Lower lobe of right lung (tissue), 2 donors: ENCODE measurements around the gene MLX. TPM values are rescaled to one million over a fixed set of nuclear protein-coding genes. Genes with fewer than 3 reads are reported as not detected.
"Not testable (repeated sequence)": the region's sequence is repeated elsewhere in the genome, so short reads cannot be mapped to it uniquely, and the experiment has no call there.

Experiments used
- ATAC-seq, 2 donors: fragments of 200-7000 bp; cut with Tn5 transposase; one replicate each; pipeline ENCODE4 v1.9.1; 2020 to 2022; ENCODE audit warnings: mild to moderate bottlenecking in 2 of 2, moderate library complexity in 2 of 2
- DNase-seq: peaks from one replicate; pipeline ENCODE4 v3.0.0-alpha.2; 2020
- H3K27ac ChIP-seq: fragments of 200-600 bp; one replicate; pipeline ENCODE4 v1.8.0; 2022
- H3K27me3 ChIP-seq: fragments of 200-600 bp; one replicate; pipeline ENCODE4 v1.8.0; 2022; ENCODE audit warnings: low read depth
- H3K36me3 ChIP-seq: fragments of 200-600 bp; one replicate; pipeline ENCODE4 v1.8.0; 2022; ENCODE audit warnings: mild to moderate bottlenecking
- H3K4me1 ChIP-seq: fragments of 200-600 bp; one replicate; pipeline ENCODE4 v1.8.0; 2022
- H3K4me3 ChIP-seq: fragments of 200-600 bp; one replicate; pipeline ENCODE4 v1.8.0; 2022; ENCODE audit warnings: mild to moderate bottlenecking
- H3K9me3 ChIP-seq: fragments of 200-600 bp; one replicate; pipeline ENCODE4 v1.8.0; 2022
- intact Hi-C: fragments of 100-400 bp; cut with DNase I; formaldehyde crosslinking; loops from one replicate; pipeline ENCODE4 v1.11.0; 2022
- total RNA-seq: library from RNA; stranded (reverse); fragmentation: NEBNext Ultra II Directional; extraction: Animal tissue kit (Norgen Biotek cat#: 25700); gene quantifications from one replicate; pipeline ENCODE4 v1.2.1, GENCODE V29; 2021
- TF ChIP-seq, protein P1 (sequence below): fragments of 200-600 bp; IDR thresholded peaks from one replicate; pipeline ENCODE4 v1.8.0; 2022; ENCODE audit warnings: antibody characterized with exemption, mild to moderate bottlenecking
- donor health status: DM: no; HTN: yes; CAD: no; lungs with severe emphysema.

The MLX gene
- total RNA-seq, 1 donor from 2014 or later = 70.5 TPM

DNA sequence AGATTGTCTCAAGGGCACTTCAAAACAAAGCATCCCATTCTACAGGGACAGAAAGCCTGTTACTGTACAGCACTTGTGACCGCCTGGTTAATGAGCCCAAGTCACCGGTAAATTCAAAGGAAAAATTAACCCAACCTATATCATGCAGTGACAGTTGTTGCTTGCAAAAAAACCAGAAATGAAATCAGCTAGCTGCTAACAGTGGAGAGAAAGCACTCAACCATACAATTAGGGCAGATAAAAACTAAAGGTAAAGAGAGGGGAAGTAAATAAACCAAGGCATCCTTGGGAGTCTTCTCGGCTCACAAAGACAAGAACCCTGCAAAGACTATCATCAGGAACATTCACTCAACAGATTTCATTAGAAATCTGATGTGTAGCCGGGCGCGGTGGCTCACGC lies 36.4 kb downstream of the MLX start:
- DNase-seq = no peak
- TF ChIP-seq, protein P1, sequence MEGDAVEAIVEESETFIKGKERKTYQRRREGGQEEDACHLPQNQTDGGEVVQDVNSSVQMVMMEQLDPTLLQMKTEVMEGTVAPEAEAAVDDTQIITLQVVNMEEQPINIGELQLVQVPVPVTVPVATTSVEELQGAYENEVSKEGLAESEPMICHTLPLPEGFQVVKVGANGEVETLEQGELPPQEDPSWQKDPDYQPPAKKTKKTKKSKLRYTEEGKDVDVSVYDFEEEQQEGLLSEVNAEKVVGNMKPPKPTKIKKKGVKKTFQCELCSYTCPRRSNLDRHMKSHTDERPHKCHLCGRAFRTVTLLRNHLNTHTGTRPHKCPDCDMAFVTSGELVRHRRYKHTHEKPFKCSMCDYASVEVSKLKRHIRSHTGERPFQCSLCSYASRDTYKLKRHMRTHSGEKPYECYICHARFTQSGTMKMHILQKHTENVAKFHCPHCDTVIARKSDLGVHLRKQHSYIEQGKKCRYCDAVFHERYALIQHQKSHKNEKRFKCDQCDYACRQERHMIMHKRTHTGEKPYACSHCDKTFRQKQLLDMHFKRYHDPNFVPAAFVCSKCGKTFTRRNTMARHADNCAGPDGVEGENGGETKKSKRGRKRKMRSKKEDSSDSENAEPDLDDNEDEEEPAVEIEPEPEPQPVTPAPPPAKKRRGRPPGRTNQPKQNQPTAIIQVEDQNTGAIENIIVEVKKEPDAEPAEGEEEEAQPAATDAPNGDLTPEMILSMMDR = no peak
- peaks cover 60% of the 10 kb centered on the region for H3K4me1 ChIP-seq

DNA sequence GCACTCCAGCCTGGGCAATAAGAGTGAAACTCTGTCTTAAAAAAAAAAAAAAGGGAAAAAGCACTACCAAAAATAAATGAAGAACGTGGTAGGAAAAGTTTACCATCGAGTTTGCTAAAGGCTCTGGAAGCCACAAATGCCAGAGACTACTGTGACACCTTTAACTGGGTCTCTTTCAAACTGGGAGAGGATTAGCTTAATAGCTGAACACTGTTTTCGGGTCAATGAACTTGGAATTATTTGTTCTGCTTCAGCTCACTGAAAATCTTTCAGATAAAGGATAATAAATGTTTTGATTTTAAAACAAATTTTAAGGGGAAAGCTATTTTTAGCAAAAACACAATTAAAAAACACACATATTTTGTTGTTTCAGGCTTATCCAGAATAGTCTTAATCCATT lies 40.9 kb downstream of the MLX start:
- ATAC-seq (no peak), DNase-seq (no peak)
- intact Hi-C loops = no loop called here
- no peak overlapping the region for H3K27ac ChIP-seq
- TF ChIP-seq, protein P1 = no peak
- H3K36me3 ChIP-seq = peaks cover 19% of the 10 kb centered on the region
- H3K9me3 ChIP-seq = no peaks in the 10 kb centered on the region
- peak overlapping the region; percentile 99 for H3K4me3 ChIP-seq
- H3K27me3 ChIP-seq = no peaks in the 10 kb centered on the region
- peaks cover 53% of the 10 kb centered on the region for H3K4me1 ChIP-seq

More for the DNA sequence above, 36.4 kb downstream of the MLX start:
- Histone ChIP-seq H3K27me3 (no peaks in the 10 kb centered on the region), H3K9me3 (no peaks in the 10 kb centered on the region), H3K36me3 (peaks cover 21% of the 10 kb centered on the region), H3K4me3 (no peak overlapping the region), H3K27ac (no peak overlapping the region)
- intact Hi-C loops = no loop called here
- no peak for ATAC-seq

DNA sequence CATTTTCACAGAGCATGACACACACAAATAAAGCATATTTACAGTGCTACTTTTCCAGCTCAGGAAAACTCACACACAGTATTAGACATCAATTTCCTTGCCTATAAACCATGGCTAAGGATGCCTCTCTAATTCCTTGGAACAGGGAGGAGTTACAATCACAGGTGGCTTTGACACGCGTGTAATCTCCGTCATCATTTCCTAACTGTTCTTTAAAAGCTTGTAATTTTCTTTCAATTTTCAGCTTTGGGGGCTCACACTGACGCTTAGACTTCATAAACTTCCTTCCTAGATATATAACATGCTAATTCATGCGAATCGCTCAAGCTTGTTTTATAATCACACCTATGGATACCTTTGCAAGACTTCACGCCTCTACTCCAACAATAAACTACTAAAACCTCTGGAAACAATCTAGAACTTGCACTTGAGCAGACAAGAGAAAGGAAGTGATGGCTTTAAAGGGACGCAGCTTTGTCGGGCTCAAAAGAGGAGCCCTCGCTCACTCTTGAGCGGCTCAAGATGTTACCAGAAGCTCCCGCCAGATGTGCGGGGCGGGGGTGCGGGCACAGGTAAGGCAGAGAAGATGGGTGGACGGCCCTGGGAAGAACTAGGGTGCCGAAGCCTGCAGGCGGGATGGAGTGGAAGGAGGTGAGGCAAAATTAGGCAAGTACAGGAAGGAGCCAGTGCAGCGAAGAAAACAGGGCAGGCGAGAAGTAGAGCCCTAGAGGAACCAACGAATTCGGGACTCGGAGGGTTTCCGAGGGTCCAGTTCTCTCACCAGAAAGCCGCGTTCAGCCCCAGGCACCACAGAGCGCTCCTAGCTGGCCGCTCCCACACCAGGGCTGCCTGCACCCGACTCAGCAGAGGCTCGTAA lies 41.6 kb downstream of the MLX start:
- ATAC-seq (peak; percentile 75 to 77), DNase-seq (peak; percentile 55)
- H3K27me3 ChIP-seq = no peaks in the 10 kb centered on the region
- no peaks in the 10 kb centered on the region for H3K9me3 ChIP-seq
- peak overlapping the region; percentile 99 for H3K4me3 ChIP-seq
- H3K4me1 ChIP-seq = peaks cover 53% of the 10 kb centered on the region
- TF ChIP-seq, protein P1 = peak; percentile 48
- intact Hi-C loops = no loop called here
- peak overlapping the region; percentile 96 for H3K27ac ChIP-seq
- H3K36me3 ChIP-seq = peaks cover 19% of the 10 kb centered on the region

DNA sequence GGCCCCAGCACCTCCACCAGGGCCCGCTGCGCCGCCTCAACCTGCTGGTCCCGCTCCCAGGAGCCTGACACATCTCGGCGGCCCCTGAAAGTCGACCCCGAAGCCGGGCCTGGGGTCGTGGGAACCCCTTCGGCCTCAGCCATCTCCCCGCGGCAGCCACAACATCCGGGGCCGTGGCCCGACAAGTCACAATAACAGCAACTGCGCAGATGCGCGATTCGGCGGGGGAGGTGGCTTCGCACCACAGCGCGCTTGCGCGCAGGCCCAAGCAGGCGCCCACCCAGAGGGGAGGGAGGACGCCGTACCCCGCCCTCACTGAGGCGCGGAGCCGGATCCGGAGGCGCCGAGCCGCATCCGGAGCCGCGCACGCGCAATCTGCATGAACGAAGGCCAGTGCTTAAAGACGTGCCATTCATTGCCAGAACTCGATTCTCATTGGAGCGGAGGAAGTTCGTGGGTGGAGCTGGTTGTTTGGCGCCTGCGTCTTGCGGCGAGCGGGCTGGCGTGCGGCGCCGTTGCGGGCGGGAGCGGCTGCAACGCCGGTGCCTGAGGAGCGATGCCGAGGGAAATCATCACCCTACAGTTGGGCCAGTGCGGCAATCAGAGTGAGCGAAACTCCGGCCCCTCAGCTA lies 42.4 kb downstream of the MLX start, which contains the start of the genes RETREG3 and TUBG1:
Gene RETREG3 (minus strand): TSS at position 193 of the 632 bp plus-strand sequence. CDS start 50 bp downstream, at position 143.
Gene TUBG1 (plus strand): TSS at position 502 of the 632 bp plus-strand sequence. CDS start 55 bp downstream, at position 557.
- H3K4me1 ChIP-seq = peaks cover 51% of the 10 kb centered on the region
- DNase-seq = peak; percentile 99
- intact Hi-C loops = no loop called here
- no peaks in the 10 kb centered on the region for H3K27me3 ChIP-seq
- H3K27ac ChIP-seq = peak within 1 kb of the TSS; percentile 96
- H3K4me3 ChIP-seq = peak within 1 kb of the TSS; percentile 99
- H3K36me3 ChIP-seq = peaks cover 27% of the 10 kb centered on the region
- TF ChIP-seq, protein P1 = no peak
- no peaks in the 10 kb centered on the region for H3K9me3 ChIP-seq
- ATAC-seq = peak; percentile 98 to 99

DNA sequence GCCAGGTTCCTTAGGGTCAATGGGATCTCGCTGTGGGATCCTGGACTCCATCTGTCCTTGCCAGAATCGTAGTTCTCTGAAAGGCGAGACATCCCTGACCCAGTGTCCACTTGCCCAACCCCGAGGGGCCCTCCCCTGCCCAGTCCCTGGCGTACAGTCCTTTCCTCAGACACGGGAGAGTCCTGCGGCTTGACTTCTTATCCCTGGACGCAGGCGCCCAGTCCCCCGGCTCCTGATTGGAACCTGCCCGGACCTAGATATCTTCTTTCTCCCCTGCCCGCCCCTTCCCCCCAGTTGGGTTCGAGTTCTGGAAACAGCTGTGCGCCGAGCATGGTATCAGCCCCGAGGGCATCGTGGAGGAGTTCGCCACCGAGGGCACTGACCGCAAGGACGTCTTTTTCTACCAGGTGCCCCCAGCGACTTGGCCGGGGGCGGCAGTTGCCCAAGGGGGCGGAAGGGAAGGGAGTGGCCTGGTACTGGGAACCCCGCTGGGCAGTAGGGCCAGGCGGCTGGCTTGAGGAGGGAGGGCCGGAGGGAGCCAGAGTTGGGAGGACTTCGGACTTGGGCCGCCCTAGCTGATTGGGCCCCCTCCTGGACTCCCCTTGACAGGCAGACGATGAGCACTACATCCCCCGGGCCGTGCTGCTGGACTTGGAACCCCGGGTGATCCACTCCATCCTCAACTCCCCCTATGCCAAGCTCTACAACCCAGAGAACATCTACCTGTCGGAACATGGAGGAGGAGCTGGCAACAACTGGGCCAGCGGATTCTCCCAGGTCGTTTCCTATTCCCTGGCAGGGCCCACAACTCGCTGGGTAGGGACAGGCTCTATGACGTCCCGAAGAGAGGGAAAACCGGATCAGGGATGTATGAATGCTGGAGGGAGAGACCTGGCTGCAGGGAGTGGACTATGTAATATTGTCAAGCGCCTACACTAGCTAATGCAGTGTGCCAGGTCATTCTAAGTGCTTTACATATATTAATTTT lies 43.2 kb downstream of the MLX start:
- H3K4me3 ChIP-seq = peak overlapping the region; percentile 99
- peaks cover 43% of the 10 kb centered on the region for H3K4me1 ChIP-seq
- DNase-seq (peak; percentile 66), ATAC-seq (peak; percentile 35 to 55)
- H3K9me3 ChIP-seq, H3K27me3 ChIP-seq, intact Hi-C loops: not testable (repeated sequence)
- H3K27ac ChIP-seq = peak overlapping the region; percentile 96
- peaks cover 35% of the 10 kb centered on the region for H3K36me3 ChIP-seq
